H9 (cell line): ENCODE data around the gene RIPK4. TPM values are rescaled to one million over a fixed set of nuclear protein-coding genes. Genes with fewer than 3 reads are reported as not detected.

ENCODE experiments used
- DNase-seq: peaks from one replicate; pipeline ENCODE4 v3.0.0-alpha.2; 2017
- H2AFZ ChIP-seq: one replicate; pipeline ENCODE4 v1.6.1; 2013; ENCODE audit warnings: mild to moderate bottlenecking, low read length, control low read depth, moderate library complexity
- H2AK5ac ChIP-seq: 2 replicates; pipeline ENCODE4 v1.6.1; 2013; ENCODE audit warnings: low read length, control low read depth, mixed read lengths; ENCODE audit not compliant: insufficient read length
- H2BK120ac ChIP-seq: one replicate; pipeline ENCODE4 v1.6.1; 2013; ENCODE audit warnings: low read depth, mild to moderate bottlenecking, low read length, control low read depth, inconsistent platforms; ENCODE audit not compliant: poor library complexity, severe bottlenecking
- H2BK12ac ChIP-seq: 2 replicates; pipeline ENCODE4 v1.6.1; 2013; ENCODE audit warnings: low read length, control low read depth, mixed read lengths, low read depth; ENCODE audit not compliant: insufficient read length
- H2BK15ac ChIP-seq: 2 replicates; pipeline ENCODE4 v1.6.1; 2013; ENCODE audit warnings: low read depth, low read length, control low read depth
- H2BK20ac ChIP-seq: one replicate; pipeline ENCODE4 v1.6.1; 2013; ENCODE audit warnings: low read depth, mild to moderate bottlenecking, low read length, control low read depth, inconsistent platforms; ENCODE audit not compliant: poor library complexity, severe bottlenecking
- H2BK5ac ChIP-seq: 2 replicates; pipeline ENCODE4 v1.6.1; 2013; ENCODE audit warnings: low read length, control low read depth, mixed read lengths; ENCODE audit not compliant: insufficient read length
- H3K14ac ChIP-seq: 2 replicates; pipeline ENCODE4 v1.6.1; 2013; ENCODE audit warnings: low read length, control low read depth; ENCODE audit not compliant: insufficient read depth
- H3K18ac ChIP-seq: 2 replicates; pipeline ENCODE4 v1.6.1; 2013; ENCODE audit warnings: low read depth, mild to moderate bottlenecking, mixed read lengths, low read length, control low read depth; ENCODE audit not compliant: insufficient read length
- H3K23ac ChIP-seq: 2 replicates; pipeline ENCODE4 v1.6.1; 2013; ENCODE audit warnings: low read length, control low read depth, mixed read lengths, low read depth; ENCODE audit not compliant: insufficient read length
- H3K23me2 ChIP-seq: 2 replicates; pipeline ENCODE4 v1.6.1; 2013; ENCODE audit warnings: low read depth, mild to moderate bottlenecking, mixed read lengths, low read length, control low read depth; ENCODE audit not compliant: insufficient read length, poor library complexity, severe bottlenecking
- H3K27ac ChIP-seq: 2 replicates; pipeline ENCODE4 v1.5.1; 2013; ENCODE audit warnings: low read length, control low read depth, mixed read lengths, low read depth; ENCODE audit not compliant: insufficient read length
- H3K27me3 ChIP-seq: 2 replicates; pipeline ENCODE4 v1.6.1; 2013; ENCODE audit warnings: low read length, control low read depth, inconsistent platforms; ENCODE audit not compliant: insufficient read depth
- H3K4ac ChIP-seq: 2 replicates; pipeline ENCODE4 v1.6.1; 2013; ENCODE audit warnings: low read depth, mild to moderate bottlenecking, control low read depth, inconsistent platforms, low read length, moderate library complexity
- H3K4me1 ChIP-seq: 2 replicates; pipeline ENCODE4 v1.6.1; 2013; ENCODE audit warnings: low read length, control low read depth, inconsistent platforms; ENCODE audit not compliant: insufficient read depth
- H3K4me2 ChIP-seq: 2 replicates; pipeline ENCODE4 v1.6.1; 2013; ENCODE audit warnings: low read length, control low read depth, mixed read lengths; ENCODE audit not compliant: insufficient read length, insufficient read depth
- H3K56ac ChIP-seq: 2 replicates; pipeline ENCODE4 v1.6.1; 2013; ENCODE audit warnings: low read depth, mild to moderate bottlenecking, mixed read lengths, low read length, control low read depth; ENCODE audit not compliant: insufficient read length
- H3K79me1 ChIP-seq: 2 replicates; pipeline ENCODE4 v1.6.1; 2013; ENCODE audit warnings: low read depth, mild to moderate bottlenecking, moderate library complexity, low read length, control low read depth, inconsistent platforms; ENCODE audit not compliant: insufficient read depth, poor library complexity, severe bottlenecking
- H3K79me2 ChIP-seq: 2 replicates; pipeline ENCODE4 v1.6.1; 2013; ENCODE audit warnings: low read length, control low read depth, inconsistent platforms; ENCODE audit not compliant: insufficient read depth
- H3K9ac ChIP-seq: 2 replicates; pipeline ENCODE4 v1.6.1; 2013; ENCODE audit warnings: low read length, control low read depth, mixed read lengths; ENCODE audit not compliant: insufficient read length; ENCODE audit errors: extremely low read depth
- H3K9me3 ChIP-seq: one replicate; pipeline ENCODE4 v1.6.1; 2013; ENCODE audit warnings: low read depth, low read length, inconsistent platforms; ENCODE audit not compliant: control insufficient read depth
- H3T11ph ChIP-seq: one replicate; pipeline ENCODE4 v1.6.1; 2013; ENCODE audit warnings: mild to moderate bottlenecking, low read length, control low read depth, inconsistent platforms
- H4K20me1 ChIP-seq: one replicate; pipeline ENCODE4 v1.6.1; 2013; ENCODE audit not compliant: control insufficient read depth, insufficient read length, insufficient read depth
- H4K5ac ChIP-seq: 2 replicates; pipeline ENCODE4 v1.6.1; 2013; ENCODE audit warnings: low read depth, mild to moderate bottlenecking, mixed read lengths, low read length, control low read depth; ENCODE audit not compliant: insufficient read length
- H4K8ac ChIP-seq: replicated peaks from 2 replicates; pipeline ENCODE4 v1.6.1; 2013; ENCODE audit warnings: low read length, control low read depth, mixed read lengths, low read depth; ENCODE audit not compliant: insufficient read length
- H4K91ac ChIP-seq: 2 replicates; pipeline ENCODE4 v1.6.1; 2013; ENCODE audit warnings: low read depth, mild to moderate bottlenecking, moderate library complexity, mixed read lengths, low read length, control low read depth; ENCODE audit not compliant: insufficient read length
- H3K27ac Mint-ChIP-seq, 3 experiments: 2 replicates in 2 of 3; 3 replicates in 1 of 3; pipeline ENCODE4 v1.8.0; 2020 to 2021; ENCODE audit warnings: mixed read lengths in 3 of 3, mild to moderate bottlenecking in 1 of 3, moderate library complexity in 1 of 3
- H3K27me3 Mint-ChIP-seq: 2 replicates; pipeline ENCODE4 v1.8.0; 2021; ENCODE audit warnings: low read depth, mild to moderate bottlenecking, moderate library complexity, mixed read lengths
- H3K36me3 Mint-ChIP-seq, 3 experiments: 2 replicates in 2 of 3; 3 replicates in 1 of 3; pipeline ENCODE4 v1.8.0; 2020 to 2021; ENCODE audit warnings: low read depth in 3 of 3, mixed read lengths in 3 of 3; ENCODE audit not compliant: insufficient read depth in 1 of 3
- H3K4me1 Mint-ChIP-seq, 2 experiments: 2 replicates each; pipeline ENCODE4 v1.8.0; 2020; ENCODE audit warnings: mixed read lengths in 2 of 2
- H3K4me3 Mint-ChIP-seq, 2 experiments: 2 replicates in 1 of 2; 3 replicates in 1 of 2; pipeline ENCODE4 v1.8.0; 2020 to 2021; ENCODE audit warnings: mild to moderate bottlenecking in 2 of 2, mixed read lengths in 2 of 2, moderate library complexity in 1 of 2
- H3K9me3 Mint-ChIP-seq, 2 experiments: 2 replicates in 1 of 2; 3 replicates in 1 of 2; pipeline ENCODE4 v1.8.0; 2020; ENCODE audit warnings: mild to moderate bottlenecking in 2 of 2, mixed read lengths in 2 of 2, moderate library complexity in 1 of 2
- WGBS: extraction: QIAGEN DNeasy Blood & Tissue Kit; methylation state at CpG from one replicate; pipeline ENCODE4 v1.1.7; 2013; ENCODE audit warnings: missing lambda C conversion rate, low lambda C conversion rate, mixed read lengths; ENCODE audit not compliant: insufficient read length; ENCODE audit errors: extremely low coverage; 5-methylcytosine and 5-hydroxymethylcytosine counted together
- total RNA-seq: library from RNA; stranded (reverse); gene quantifications from 2 replicates; pipeline ENCODE4 v1.2.1, GENCODE V29; 2021
- TF ChIP-seq, protein P1 (sequence below): fragments of 200-600 bp; sonication (generic); conservative IDR thresholded peaks from 3 replicates; pipeline ENCODE4 v1.8.0; 2021; ENCODE audit warnings: antibody characterized with exemption, mild to moderate bottlenecking

RIPK4 gene
- total RNA-seq, 1 experiment from 2014 or later: 2.9 TPM

DNA sequence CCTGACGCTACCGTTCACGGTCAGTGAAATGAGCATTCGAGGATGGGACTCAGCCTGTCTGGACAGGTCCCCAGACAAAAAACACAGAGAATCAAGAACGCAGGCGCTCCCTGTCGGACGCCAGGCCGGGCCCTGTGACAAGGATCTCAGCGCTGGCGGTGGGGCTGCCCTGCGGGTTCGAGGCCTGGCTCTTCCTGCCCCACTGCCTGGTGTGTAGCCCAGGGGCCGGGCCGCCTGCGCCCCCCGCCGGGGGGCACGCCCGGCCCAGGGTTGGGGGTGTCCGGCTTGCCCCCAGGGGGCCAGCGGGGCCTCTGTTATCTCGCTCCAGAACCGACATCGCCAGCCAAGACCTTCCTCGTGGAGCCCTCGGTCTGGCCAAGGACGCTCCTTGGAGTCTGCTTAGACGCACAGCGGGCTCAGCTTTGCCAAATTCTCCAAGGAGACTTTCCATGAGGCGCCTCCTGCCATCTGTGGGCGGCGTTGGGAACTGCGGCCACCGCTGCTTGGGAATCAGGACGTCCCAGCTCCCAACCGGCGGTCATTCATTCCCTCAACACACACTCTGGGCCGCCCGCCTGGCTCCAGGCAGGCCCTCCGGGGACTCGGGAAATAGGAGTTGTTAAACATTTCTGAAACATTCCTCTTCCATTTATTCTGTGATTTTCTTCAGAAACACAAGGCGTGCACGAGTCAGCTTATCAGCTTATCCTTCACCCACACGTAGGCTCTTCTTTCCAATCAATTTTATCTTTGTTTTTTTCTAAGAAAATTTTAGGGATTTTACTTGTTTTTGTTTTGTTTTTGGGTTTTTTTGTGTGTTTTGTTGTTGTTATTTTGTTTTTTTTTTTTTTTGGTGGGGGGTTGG, 11.3 kb upstream of the RIPK4 start:
- Histone ChIP-seq H3K23me2 (no peaks in the 10 kb centered on the region), H2AFZ (no peak overlapping the region), H4K8ac (no peak overlapping the region), H2AK5ac (no peak overlapping the region), H3K9me3 (no peaks in the 10 kb centered on the region), H2BK5ac (no peak overlapping the region), H2BK20ac (no peak overlapping the region), H3K4me2 (peak overlapping the region; percentile 16), H4K91ac (no peak overlapping the region), H3K18ac (no peak overlapping the region), H3K27me3 (no peaks in the 10 kb centered on the region), H4K5ac (no peak overlapping the region), H3K56ac (no peak overlapping the region), H3K79me2 (no peaks in the 10 kb centered on the region), H3K27ac (no peak overlapping the region), H2BK15ac (no peak overlapping the region), H3T11ph (no peak overlapping the region), H3K9ac (no peak overlapping the region), H2BK12ac (no peak overlapping the region), H3K23ac (no peak overlapping the region), H3K4me1 (no peaks in the 10 kb centered on the region), H3K79me1 (no peaks in the 10 kb centered on the region), H3K14ac (no peak overlapping the region; the same call in 1 of the 2 replicates), H2BK120ac (no peak overlapping the region), H3K4ac (no peak overlapping the region), H4K20me1 (no peaks in the 10 kb centered on the region)
- no peaks in the 10 kb centered on the region; a peak in 1 of 5 replicates for H3K9me3 Mint-ChIP-seq
- peak; percentile 95 for DNase-seq
- H3K4me3 Mint-ChIP-seq: peak overlapping the region; percentile 46 to 53; a peak in 3 of 5 replicates
- no peaks in the 10 kb centered on the region for H3K36me3 Mint-ChIP-seq
- peaks cover 19 to 22% of the 10 kb centered on the region in 2 experiments for H3K4me1 Mint-ChIP-seq
- H3K27me3 Mint-ChIP-seq: peaks cover 31% of the 10 kb centered on the region
- TF ChIP-seq, protein P1, sequence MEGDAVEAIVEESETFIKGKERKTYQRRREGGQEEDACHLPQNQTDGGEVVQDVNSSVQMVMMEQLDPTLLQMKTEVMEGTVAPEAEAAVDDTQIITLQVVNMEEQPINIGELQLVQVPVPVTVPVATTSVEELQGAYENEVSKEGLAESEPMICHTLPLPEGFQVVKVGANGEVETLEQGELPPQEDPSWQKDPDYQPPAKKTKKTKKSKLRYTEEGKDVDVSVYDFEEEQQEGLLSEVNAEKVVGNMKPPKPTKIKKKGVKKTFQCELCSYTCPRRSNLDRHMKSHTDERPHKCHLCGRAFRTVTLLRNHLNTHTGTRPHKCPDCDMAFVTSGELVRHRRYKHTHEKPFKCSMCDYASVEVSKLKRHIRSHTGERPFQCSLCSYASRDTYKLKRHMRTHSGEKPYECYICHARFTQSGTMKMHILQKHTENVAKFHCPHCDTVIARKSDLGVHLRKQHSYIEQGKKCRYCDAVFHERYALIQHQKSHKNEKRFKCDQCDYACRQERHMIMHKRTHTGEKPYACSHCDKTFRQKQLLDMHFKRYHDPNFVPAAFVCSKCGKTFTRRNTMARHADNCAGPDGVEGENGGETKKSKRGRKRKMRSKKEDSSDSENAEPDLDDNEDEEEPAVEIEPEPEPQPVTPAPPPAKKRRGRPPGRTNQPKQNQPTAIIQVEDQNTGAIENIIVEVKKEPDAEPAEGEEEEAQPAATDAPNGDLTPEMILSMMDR: peak; percentile 94
- no CpG with 5 or more reads among the region's 45 CpGs for WGBS
- no peak overlapping the region for H3K27ac Mint-ChIP-seq
